H1 (cell line): Measurements from ENCODE around the gene MAN2C1.

Experiments
- FOSL1 ChIP-seq: IDR thresholded peaks from 2 replicates; pipeline ENCODE4 v1.6.1; 2011; ENCODE audit warnings: mild to moderate bottlenecking, low read depth, low read length, moderate library complexity; ENCODE audit not compliant: insufficient read depth
- PHF8 ChIP-seq: fragments of 200-600 bp; sonication (generic); conservative IDR thresholded peaks from 2 replicates; pipeline ENCODE4 v1.7.1; 2012; ENCODE audit warnings: low read depth, mild to moderate bottlenecking, inconsistent platforms, low read length, moderate library complexity
- POLR2AphosphoS5 ChIP-seq: IDR thresholded peaks from 2 replicates; pipeline ENCODE4 v1.6.1; 2011; ENCODE audit warnings: low read depth, low read length

- no peak for TF ChIP-seq PHF8
- no peak for TF ChIP-seq POLR2AphosphoS5
- no peak for TF ChIP-seq FOSL1
These were observed 10.3 kb downstream of the MAN2C1 start for GRCh38 chr15:75357976-75358673.
